Peyer's patch (tissue), 4 donors: ENCODE results near the gene ITPKB.

Experiments used
- CTCF ChIP-seq, 6 experiments: fragments of 450-650 bp in 4 of 6; fragments of 200-600 bp in 2 of 6; sonication (generic) in 1 of 6; IDR thresholded peaks; one replicate each; pipeline ENCODE4 v1.5.1; 2017 to 2019; ENCODE audit warnings: antibody characterized with exemption in 6 of 6, mild to moderate bottlenecking in 3 of 6, moderate library complexity in 1 of 6
- POLR2A ChIP-seq, 2 donors: fragments of 450-650 bp; IDR thresholded peaks; one replicate each; pipeline ENCODE4 v1.5.1; 2017; ENCODE audit warnings: antibody characterized with exemption in 2 of 2, mild to moderate bottlenecking in 2 of 2, moderate library complexity in 2 of 2

- no peak for TF ChIP-seq CTCF (IDR thresholded peaks at IDR 0.05)
- no peak for TF ChIP-seq POLR2A (IDR thresholded peaks at IDR 0.05)
These were observed 1.9 kb upstream of the ITPKB start for GRCh38 chr1:226741009-226741408.
